IMR-90 (cell line): ENCODE results near the gene PLXNA4.

Source experiments
- BHLHE40 ChIP-seq: fragments of 150-350 bp; IDR thresholded peaks from 2 replicates; pipeline ENCODE4 v1.6.1; 2016; ENCODE audit warnings: mild to moderate bottlenecking, low read depth, low read length
- CEBPB ChIP-seq: IDR thresholded peaks from 2 replicates; pipeline ENCODE4 v1.6.1; 2012; ENCODE audit warnings: low read depth, low read length, improper control_type of control experiment
- MAFK ChIP-seq: IDR thresholded peaks from 2 replicates; pipeline ENCODE4 v1.6.1; 2012; ENCODE audit warnings: low read depth, low read length, improper control_type of control experiment
- POLR2A ChIP-seq: IDR thresholded peaks from 2 replicates; pipeline ENCODE4 v1.6.1; 2012; ENCODE audit warnings: mild to moderate bottlenecking, low read depth, low read length
- RCOR1 ChIP-seq: IDR thresholded peaks from 2 replicates; pipeline ENCODE4 v1.6.1; 2012; ENCODE audit warnings: mild to moderate bottlenecking, low read length, improper control_type of control experiment; ENCODE audit not compliant: insufficient replicate concordance
- SMC3 ChIP-seq: fragments of 150-350 bp; IDR thresholded peaks from 2 replicates; pipeline ENCODE4 v1.6.1; 2016; ENCODE audit warnings: low read depth, mild to moderate bottlenecking, antibody characterized with exemption, low read length, moderate library complexity
- TF ChIP-seq, protein P1 (sequence below): conservative IDR thresholded peaks from 2 replicates; pipeline ENCODE4 v1.5.1; 2012; ENCODE audit warnings: mild to moderate bottlenecking, low read depth, low read length, improper control_type of control experiment
- TF ChIP-seq, protein P2 (sequence below): fragments of 150-350 bp; IDR thresholded peaks from 2 replicates; pipeline ENCODE4 v1.6.1; 2016; ENCODE audit warnings: low read depth, mild to moderate bottlenecking, low read length, moderate library complexity, borderline replicate concordance

- TF ChIP-seq, protein P1, sequence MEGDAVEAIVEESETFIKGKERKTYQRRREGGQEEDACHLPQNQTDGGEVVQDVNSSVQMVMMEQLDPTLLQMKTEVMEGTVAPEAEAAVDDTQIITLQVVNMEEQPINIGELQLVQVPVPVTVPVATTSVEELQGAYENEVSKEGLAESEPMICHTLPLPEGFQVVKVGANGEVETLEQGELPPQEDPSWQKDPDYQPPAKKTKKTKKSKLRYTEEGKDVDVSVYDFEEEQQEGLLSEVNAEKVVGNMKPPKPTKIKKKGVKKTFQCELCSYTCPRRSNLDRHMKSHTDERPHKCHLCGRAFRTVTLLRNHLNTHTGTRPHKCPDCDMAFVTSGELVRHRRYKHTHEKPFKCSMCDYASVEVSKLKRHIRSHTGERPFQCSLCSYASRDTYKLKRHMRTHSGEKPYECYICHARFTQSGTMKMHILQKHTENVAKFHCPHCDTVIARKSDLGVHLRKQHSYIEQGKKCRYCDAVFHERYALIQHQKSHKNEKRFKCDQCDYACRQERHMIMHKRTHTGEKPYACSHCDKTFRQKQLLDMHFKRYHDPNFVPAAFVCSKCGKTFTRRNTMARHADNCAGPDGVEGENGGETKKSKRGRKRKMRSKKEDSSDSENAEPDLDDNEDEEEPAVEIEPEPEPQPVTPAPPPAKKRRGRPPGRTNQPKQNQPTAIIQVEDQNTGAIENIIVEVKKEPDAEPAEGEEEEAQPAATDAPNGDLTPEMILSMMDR: no peak
- TF ChIP-seq SMC3 (no peak), RCOR1 (no peak), POLR2A (no peak), CEBPB (no peak), MAFK (no peak), BHLHE40 (no peak)
- TF ChIP-seq, protein P2, sequence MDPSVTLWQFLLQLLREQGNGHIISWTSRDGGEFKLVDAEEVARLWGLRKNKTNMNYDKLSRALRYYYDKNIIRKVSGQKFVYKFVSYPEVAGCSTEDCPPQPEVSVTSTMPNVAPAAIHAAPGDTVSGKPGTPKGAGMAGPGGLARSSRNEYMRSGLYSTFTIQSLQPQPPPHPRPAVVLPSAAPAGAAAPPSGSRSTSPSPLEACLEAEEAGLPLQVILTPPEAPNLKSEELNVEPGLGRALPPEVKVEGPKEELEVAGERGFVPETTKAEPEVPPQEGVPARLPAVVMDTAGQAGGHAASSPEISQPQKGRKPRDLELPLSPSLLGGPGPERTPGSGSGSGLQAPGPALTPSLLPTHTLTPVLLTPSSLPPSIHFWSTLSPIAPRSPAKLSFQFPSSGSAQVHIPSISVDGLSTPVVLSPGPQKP: no peak
These were observed 129.5 kb downstream of the PLXNA4 start for GRCh38 chr7:132446666-132447278.
